Loucy (cell line): ENCODE data around the gene WNK4.

Experiments
- H2AFZ ChIP-seq: fragments of 200-600 bp; sonication (generic); 2 replicates; pipeline ENCODE4 v1.6.0; 2016; ENCODE audit warnings: antibody characterized with exemption, mild to moderate bottlenecking, low read length, moderate library complexity
- H3F3A ChIP-seq: fragments of 200-600 bp; 2 replicates; pipeline ENCODE4 v1.6.0; 2016; ENCODE audit warnings: antibody characterized with exemption, low read depth, mild to moderate bottlenecking
- H3K27me3 ChIP-seq: fragments of 200-600 bp; sonication (generic); 2 replicates; pipeline ENCODE4 v1.6.1; 2014; ENCODE audit warnings: low read length, mild to moderate bottlenecking; ENCODE audit not compliant: insufficient read depth, poor library complexity, severe bottlenecking
- H3K36me3 ChIP-seq: fragments of 200-600 bp; sonication (generic); 2 replicates; pipeline ENCODE4 v1.6.1; 2016; ENCODE audit warnings: low read length; ENCODE audit not compliant: insufficient read depth
- H3K4me1 ChIP-seq: fragments of 200-600 bp; sonication (generic); 2 replicates; pipeline ENCODE4 v1.5.1; 2014; ENCODE audit warnings: low read length, mild to moderate bottlenecking; ENCODE audit not compliant: insufficient read depth, poor library complexity, severe bottlenecking
- H3K4me2 ChIP-seq: fragments of 200-600 bp; sonication (generic); 2 replicates; pipeline ENCODE4 v1.6.0; 2014; ENCODE audit warnings: antibody characterized with exemption, low read length, low read depth, mild to moderate bottlenecking; ENCODE audit not compliant: poor library complexity, severe bottlenecking
- H3K4me3 ChIP-seq: fragments of 200-600 bp; sonication (generic); 2 replicates; pipeline ENCODE4 v1.5.1; 2014; ENCODE audit warnings: low read length, mild to moderate bottlenecking, mixed read lengths; ENCODE audit not compliant: poor library complexity, severe bottlenecking
- H3K79me2 ChIP-seq: fragments of 200-600 bp; sonication (generic); 2 replicates; pipeline ENCODE4 v1.6.1; 2014; ENCODE audit warnings: low read length; ENCODE audit not compliant: insufficient read depth
- H3K9ac ChIP-seq: fragments of 200-600 bp; sonication (generic); 2 replicates; pipeline ENCODE4 v1.6.0; 2014; ENCODE audit warnings: mild to moderate bottlenecking, low read depth, low read length, moderate library complexity; ENCODE audit not compliant: poor library complexity, severe bottlenecking
- H3K9me2 ChIP-seq: fragments of 200-600 bp; sonication (generic); replicated peaks from 2 replicates; pipeline ENCODE4 v1.6.1; 2016; ENCODE audit warnings: low read depth, low read length, mixed read lengths
- H3K9me3 ChIP-seq: fragments of 200-600 bp; sonication (generic); 2 replicates; pipeline ENCODE4 v1.6.1; 2014; ENCODE audit warnings: mild to moderate bottlenecking, antibody characterized with exemption, low read length, low read depth; ENCODE audit not compliant: insufficient read depth
- H4K20me1 ChIP-seq: fragments of 200-600 bp; sonication (generic); 2 replicates; pipeline ENCODE4 v1.6.0; 2014; ENCODE audit warnings: antibody characterized with exemption, low read length, mild to moderate bottlenecking; ENCODE audit not compliant: insufficient read depth, poor library complexity, severe bottlenecking
- CTCF ChIP-seq: fragments of 200-600 bp; sonication (generic); conservative IDR thresholded peaks from 2 replicates; pipeline ENCODE4 v1.5.1; 2014; ENCODE audit warnings: mild to moderate bottlenecking, antibody characterized with exemption, low read length
- EZH2phosphoT487 ChIP-seq: fragments of 200-600 bp; IDR thresholded peaks from 2 replicates; pipeline ENCODE4 v1.6.1; 2018; ENCODE audit warnings: antibody characterized with exemption, mild to moderate bottlenecking, moderate library complexity, borderline replicate concordance

WNK4 gene

GRCh38 chr17:42760652-42761581 is 19.5 kb upstream of the WNK4 start, which contains the start of gene RAMP2:
TSS of gene RAMP2 (plus strand) at chr17:42761227. CDS start at chr17:42761262, 35 bp downstream.
- TF ChIP-seq EZH2phosphoT487 = no peak
- TF ChIP-seq CTCF = no peak
- peaks cover 12% of the 10 kb centered on the region for H3K27me3 ChIP-seq
- H3F3A ChIP-seq = no peaks in the 10 kb centered on the region
- H3K4me1 ChIP-seq = no peaks in the 10 kb centered on the region
- H3K9me3 ChIP-seq = no peaks in the 10 kb centered on the region
- H3K4me3 ChIP-seq = no peak within 1 kb of the TSS
- H3K4me2 ChIP-seq = peak within 1 kb of the TSS; percentile 48
- H3K9ac ChIP-seq = no peak within 1 kb of the TSS
- H3K36me3 ChIP-seq = no peaks in the 10 kb centered on the region
- H3K9me2 ChIP-seq = no peaks in the 10 kb centered on the region
- H2AFZ ChIP-seq = no peak within 1 kb of the TSS; the same call in 1 of the 2 replicates
- no peaks in the 10 kb centered on the region for H4K20me1 ChIP-seq
- no peaks in the 10 kb centered on the region for H3K79me2 ChIP-seq

GRCh38 chr17:42761638-42762037 is 18.8 kb upstream of the WNK4 start:
- peaks cover 12% of the 10 kb centered on the region for H3K27me3 ChIP-seq
- H3F3A ChIP-seq = no peaks in the 10 kb centered on the region
- no peak overlapping the region for H2AFZ ChIP-seq
- TF ChIP-seq CTCF (no peak), EZH2phosphoT487 (no peak)
- no peaks in the 10 kb centered on the region for H3K9me2 ChIP-seq
- no peaks in the 10 kb centered on the region for H3K9me3 ChIP-seq
- H3K9ac ChIP-seq = no peak overlapping the region
- no peaks in the 10 kb centered on the region for H3K79me2 ChIP-seq
- H3K36me3 ChIP-seq = no peaks in the 10 kb centered on the region
- no peaks in the 10 kb centered on the region for H3K4me1 ChIP-seq
- no peak overlapping the region for H3K4me3 ChIP-seq
- H4K20me1 ChIP-seq = no peaks in the 10 kb centered on the region
- H3K4me2 ChIP-seq = no peak overlapping the region

- H3K4me1 ChIP-seq = no peaks in the 10 kb centered on the region
- H3K9me2 ChIP-seq = no peaks in the 10 kb centered on the region
- H3K4me2 ChIP-seq = no peak overlapping the region
- H3F3A ChIP-seq = no peaks in the 10 kb centered on the region
- no peaks in the 10 kb centered on the region for H3K79me2 ChIP-seq
- no peak overlapping the region for H3K9ac ChIP-seq
- no peak overlapping the region for H3K4me3 ChIP-seq
- no peak for TF ChIP-seq CTCF
- TF ChIP-seq EZH2phosphoT487 = no peak
- peaks cover 5% of the 10 kb centered on the region for H3K27me3 ChIP-seq
- no peak overlapping the region for H2AFZ ChIP-seq
- no peaks in the 10 kb centered on the region for H3K9me3 ChIP-seq
- no peaks in the 10 kb centered on the region for H4K20me1 ChIP-seq
- no peaks in the 10 kb centered on the region for H3K36me3 ChIP-seq
These were observed 14.3 kb upstream of the WNK4 start for GRCh38 chr17:42766124-42766523.
